GM21367 (cell line): Measurements from ENCODE around the gene PARD3B.

Source experiments
- ATAC-seq: cut with Tn5 transposase; IDR thresholded peaks from one replicate; pipeline ENCODE4 v1.9.1; 2021; ENCODE audit not compliant: unreplicated experiment

Gene PARD3B

DNA sequence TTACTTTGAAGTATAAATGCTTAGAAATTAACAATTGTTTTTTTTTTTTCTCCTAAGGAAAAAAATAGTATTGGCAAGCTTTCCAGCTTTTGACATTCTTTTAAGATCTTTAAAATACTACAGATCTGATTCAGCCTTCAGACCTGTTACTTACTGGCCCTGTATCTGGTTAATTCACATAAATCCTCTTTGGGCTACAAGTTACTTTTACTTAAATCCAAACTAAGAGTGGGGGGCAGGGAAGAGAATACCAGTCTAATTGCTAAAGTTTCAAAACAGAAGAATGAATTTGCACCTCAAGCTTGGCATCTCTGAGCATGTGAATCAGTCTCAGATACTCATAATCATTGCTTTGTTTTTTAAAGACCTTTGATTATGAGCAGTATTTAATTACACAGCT lies 386.3 kb downstream of the PARD3B start:
- no peak for ATAC-seq

DNA sequence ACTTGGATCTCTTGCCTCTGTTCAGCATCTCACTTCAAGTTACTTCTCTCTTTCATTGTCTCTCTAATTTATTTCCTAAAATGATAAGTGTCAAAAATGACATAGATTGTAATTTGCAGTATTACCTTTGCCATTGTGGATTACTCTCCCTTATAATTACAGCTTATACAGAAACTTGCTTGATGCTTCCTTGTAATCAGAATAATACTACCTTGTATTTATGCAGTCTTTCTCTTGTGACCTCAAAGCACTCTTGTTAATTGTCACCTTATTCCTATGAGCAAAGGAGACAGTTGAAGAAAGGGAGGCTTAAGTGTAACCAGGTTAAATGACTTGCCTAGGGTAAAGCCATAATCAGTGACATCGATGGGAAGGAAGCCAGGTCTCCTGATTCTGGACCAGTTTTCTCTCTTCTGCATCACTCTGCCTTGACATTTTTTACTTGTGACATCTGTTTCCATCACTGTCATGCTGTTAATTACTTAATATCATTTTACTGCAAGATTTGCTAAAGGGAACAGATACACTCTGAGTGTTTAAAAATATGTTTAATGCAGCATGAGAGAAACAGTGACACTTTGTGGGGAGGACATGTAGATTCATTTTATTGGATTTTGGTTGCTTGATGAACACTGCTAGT lies 388.6 kb downstream of the PARD3B start:
- no peak for ATAC-seq

DNA sequence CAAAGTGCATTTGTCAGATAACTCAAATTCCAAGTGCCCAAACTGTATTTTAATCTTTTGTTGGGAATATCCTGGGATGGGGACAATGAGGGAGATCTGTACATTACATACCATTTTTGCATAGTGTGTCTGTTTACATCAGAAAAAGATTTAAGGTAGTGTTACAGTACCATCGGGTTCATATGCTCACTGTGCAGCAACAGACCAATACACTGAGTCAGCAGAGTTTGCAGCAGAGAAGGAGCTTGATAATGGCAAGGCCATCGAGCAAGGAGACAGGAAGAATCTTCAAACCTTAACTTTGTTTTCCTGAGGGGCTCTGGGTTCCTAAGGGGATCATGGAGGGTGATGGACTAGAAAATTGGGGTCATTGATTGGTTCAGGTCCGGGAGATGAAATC lies 399.7 kb downstream of the PARD3B start:
- ATAC-seq = no peak

DNA sequence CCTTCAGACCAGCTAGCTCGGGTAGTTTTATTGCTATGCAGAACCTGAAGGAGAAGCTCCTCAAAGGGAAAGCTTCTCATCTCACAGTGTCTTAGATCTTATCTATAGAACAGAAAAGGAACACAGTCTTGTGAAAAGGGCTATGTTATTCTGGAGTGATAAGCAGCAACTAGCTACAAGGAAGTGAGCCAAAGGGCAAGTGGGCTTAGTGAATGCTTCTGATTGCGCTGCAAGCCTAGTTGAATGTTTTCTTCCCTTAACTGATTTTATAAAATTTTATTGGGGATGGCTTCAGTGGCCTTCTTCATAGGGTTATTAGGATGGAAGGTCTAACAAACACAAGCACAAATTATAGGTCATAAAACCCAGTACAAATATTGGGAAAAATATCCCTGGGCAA lies 400.1 kb downstream of the PARD3B start:
- no peak for ATAC-seq

DNA sequence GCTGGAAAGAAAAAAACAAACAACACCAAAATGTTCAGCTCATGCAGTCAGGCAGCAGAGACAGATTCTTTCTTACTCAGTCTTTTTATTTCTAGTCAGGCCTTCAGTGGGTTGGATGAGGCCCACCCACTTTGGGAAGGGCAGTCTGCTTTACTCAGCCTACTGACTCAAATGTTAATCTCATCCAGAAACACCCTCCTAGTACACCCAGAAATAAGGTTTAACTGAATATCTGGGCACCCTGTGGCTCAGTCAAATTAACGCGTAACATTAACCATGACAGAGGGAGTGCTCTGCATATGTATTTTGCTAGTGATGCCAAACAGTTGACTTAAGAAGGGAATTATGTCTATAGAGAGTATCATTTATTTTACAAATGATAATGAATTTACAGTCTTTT lies 401.6 kb downstream of the PARD3B start:
- ATAC-seq = no peak

DNA sequence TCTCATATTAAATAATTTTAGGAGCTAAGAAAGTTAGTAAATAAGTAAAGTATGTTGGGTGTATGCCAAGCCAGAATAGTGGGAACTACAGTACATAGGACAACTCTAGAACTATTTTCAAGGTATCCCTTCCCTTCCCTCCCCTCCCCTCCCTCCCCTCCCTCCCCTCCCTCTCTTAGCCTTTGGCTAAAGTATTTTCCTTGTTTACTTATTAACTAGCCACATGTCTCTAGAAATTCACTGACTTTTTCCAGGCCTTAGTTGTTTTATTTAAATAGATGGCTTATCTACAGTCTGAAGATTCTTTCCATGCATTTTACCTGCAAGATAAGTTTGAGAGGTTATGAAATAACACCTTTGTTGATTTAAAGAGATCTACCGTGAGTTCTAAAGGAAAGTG lies 402.1 kb downstream of the PARD3B start:
- no peak for ATAC-seq

DNA sequence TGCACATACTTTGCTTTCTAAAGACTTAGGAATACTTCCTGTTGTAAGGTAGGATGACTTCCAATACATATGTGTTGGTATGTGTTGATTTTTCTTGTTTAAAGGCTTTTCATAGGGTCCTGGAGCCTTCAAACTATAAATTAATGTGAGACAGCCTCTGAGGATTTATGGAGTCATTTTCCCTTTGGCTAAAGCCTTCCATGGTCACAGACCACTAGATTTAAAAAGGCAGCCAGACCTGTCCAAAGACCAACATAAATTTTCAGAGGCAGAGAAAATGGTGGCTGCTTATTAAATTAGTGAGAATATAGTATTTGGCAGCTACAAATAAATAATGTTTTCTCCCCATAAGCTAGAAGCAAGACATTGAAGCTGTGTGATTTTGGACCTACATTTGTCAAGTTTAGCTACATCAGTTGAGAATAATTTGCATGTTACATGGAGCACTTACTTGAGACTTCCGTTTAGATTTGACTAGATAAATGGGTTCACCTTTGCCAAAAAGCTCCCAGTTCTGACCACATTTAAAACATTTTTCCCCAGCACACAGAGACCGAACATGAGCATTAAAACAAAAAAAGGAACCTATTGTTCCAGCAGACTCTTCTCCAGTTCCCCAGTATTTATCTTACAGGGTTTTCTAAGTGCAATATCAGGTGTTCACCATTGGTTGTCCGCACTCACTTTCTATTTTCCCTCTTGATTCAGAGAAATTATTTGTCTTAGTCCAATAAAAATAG lies 402.9 kb downstream of the PARD3B start:
- no peak for ATAC-seq

DNA sequence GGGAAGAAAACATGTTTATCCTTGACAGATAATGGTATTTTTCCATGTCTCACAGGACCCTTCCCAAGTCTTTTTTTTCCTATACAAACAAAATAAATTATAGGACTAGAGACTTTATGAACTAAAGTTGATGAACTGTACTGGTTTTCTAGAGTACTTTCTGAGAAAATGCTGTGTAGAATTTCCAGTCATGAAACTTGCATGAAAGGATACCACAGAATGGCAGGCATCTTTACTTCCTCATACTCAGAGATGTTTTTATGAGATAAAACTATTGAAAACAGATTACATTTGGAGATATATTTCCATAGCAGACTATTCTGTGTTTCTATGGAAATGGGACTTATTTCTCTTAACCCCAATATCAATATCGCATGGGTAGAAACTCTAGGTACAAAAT lies 403.5 kb downstream of the PARD3B start:
- no peak for ATAC-seq

DNA sequence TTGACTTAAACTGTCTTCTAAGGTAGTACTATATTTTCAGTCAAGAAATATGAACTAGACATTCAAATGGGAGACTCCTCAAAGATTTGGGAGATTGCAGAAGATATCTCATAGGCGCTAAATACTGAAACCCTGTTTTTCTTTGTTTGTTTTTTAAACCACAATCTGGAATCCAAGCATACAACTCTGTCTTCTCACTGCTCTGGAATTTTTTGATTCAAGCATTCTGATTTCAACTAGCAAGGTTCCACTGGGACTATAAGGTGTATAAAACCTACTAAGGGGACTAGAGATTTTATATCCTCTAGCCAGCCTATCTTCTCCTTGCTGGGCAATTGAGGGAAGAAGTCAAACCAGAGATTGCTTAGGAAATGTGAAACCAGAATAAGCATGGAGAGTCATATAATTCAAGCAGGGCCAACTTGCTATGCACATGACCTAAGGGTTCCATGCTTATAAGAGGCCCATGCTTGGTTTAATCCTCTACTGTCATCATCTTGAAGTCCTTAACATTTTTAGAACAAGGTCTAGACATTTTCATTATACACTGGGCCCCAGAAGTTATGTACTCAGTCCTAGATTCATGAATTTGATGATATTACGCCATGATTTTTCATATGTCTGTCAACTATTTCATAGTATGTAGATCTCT lies 405.5 kb downstream of the PARD3B start:
- ATAC-seq = no peak

DNA sequence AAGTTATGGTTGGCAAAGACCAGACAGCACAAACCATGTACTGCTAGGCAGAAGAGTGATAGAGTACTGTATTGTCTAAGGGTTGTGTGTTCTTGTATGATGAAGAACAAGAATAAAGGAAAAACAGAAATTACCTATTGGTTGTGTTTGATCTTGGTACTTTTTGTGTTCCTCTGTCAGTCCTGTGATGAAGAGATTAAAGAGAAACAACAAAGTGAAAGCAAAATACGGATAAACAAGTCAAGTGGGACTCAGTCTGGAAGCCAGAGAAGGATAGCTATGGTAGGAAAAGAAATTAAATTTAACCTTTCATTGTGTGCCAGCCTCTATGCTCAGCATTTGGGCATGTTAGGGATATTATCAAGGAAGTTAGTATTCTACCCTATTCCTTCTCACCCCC lies 413.1 kb downstream of the PARD3B start:
- no peak for ATAC-seq

DNA sequence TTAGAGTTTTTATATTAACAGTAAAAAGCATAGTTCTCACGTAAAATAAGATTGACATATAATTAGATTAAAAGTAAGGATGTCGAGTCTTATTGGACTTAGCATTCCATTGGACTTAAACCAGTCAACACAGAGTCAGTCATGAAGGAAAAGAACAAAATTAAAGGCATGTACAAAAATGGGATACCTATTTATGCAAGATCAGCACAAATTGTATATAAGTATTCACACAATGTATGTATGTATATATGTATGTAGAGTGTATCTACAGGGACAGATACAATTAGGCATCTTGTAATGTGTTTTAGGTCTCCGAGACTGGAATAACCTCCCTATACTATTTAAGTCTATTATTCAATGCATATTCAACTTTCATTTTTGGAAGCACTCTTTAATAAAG lies 419.1 kb downstream of the PARD3B start:
- no peak for ATAC-seq

DNA sequence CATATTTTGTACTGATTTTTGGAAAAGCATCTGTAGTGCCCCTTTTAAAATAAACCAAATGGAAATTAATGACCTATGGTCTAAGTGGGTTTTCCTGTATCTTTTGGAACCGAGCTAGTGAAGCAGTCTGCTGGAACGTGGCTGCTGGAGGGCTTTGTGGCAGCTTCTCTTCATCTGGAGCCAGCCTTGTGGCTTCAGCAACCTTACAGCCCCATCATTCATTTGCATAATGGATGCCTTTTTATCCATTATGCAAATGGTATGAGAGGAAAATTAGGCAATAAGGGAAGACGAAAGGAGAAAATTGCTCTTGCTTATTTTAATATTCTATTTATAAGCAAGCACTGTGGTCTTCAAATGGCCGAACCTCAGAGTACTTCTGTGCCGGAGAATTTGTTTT lies 421.0 kb downstream of the PARD3B start:
- no peak for ATAC-seq

DNA sequence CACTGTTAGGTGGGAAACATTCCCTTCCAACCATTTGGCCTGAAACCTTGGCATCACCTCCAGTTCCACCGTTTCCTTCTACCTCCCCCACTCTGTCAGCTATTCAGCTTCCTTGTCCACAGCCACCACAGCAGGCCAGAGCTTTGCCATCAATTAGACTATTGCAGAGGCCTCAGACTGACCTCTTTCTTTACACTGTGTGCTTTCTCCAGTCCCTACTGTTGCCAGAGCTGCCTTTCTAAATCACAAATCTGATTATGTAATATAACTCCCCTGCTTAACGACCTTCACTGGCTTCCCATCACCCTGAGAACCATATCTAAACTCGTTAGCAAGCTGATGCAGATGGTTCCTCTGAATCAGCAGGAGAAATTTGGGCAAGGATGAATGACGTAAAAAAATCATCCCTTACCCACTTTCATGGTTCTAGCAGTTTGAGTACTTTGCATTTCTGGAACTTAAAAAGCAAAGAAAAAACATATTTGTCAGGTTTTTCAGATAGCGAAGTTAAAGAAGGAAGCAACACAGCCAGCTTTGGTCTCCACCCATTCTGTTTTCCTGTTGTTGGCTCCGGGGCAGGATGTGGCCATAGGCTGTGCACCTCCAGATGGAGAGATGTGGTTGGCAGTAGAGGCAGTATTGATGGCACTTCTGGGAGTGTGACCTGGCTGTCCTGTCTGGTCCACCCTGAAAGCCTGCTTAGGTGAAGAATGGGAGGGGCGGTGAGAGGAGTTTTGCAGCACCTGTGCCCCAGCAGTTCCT lies 422.1 kb downstream of the PARD3B start:
- ATAC-seq = no peak

DNA sequence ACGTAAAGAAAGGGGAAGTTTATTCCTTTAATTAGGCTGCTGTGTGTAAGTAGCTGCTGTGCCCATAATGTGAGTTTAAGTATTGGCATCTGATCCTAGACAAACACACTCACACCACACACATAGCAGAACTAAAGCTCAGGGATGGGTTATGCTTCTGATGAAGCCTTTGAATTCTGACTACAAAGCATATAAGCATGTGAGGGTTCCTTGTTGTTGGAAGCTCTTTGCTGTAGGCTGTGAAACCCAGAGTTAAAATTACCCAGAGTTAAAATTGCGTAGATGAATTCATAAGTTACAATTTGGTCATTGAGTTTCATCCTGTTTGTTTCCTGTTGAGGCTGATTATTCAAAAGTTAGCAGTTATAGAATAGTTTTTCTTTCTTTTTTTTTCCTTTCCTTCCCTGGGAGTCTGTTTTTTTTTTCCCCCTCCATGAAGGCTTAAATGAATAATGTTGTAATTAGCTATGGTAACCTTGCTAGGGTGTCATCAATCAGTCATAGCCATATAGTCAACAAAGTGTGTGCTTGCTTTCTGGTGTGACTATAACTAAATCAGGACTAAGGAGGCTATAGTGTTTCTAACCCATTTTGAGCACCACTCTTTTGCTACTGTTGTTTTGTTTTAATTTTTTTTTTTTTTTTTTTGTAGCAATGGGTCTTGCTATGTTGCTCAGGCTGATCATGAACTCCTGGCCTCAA lies 426.1 kb downstream of the PARD3B start:
- no peak for ATAC-seq

DNA sequence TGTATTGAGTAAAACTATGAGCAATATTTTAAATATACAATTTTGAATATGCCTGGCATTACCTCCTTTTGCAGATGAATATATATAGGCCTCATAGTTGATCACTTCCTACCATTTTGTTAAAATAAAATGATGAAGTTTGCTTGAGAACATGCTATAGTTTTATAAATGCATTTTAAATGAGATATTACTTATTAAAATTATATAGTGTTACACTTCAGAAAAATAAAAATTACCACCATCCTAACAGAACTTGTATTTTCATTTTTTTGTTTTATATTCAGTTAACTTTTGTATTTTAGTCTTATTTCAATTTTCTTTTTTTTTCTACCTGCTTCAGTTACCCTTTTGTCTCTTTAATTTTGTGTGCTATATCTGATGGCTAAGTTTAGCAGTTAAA lies 426.9 kb downstream of the PARD3B start:
- ATAC-seq = no peak

DNA sequence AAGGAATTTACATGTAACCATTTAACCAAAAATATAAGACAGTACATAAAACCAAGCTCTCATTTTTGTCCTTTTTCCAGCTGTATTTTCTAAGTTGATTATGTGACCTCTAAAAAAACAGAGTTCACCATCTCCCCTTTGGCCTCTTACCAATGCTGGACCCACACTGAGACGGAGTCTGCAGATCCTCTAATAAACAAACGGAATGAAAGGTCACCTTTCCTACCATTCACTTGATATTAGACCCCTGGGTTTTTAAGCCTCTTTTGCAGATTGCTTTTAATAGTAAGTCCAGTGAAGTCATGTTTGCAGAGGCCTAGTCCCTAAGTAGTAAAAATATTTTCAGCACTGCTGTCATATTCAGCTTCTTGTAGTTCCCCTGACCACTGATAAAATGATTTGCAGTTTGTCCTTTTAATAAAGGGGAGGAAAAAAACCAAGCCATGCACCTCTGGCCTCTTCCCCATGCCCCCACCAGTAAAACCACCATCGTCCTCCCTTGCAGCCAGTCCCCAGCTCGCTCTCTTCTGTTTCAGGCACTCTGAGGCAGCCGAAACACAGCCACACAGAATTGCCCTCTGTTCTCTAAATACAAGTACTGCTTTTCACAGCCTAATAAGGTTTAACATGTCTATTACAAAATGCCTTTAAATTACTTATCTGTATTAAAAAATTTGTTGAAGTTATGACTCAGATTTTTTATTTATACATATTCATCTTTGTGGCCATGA lies 427.5 kb downstream of the PARD3B start:
- ATAC-seq = no peak

DNA sequence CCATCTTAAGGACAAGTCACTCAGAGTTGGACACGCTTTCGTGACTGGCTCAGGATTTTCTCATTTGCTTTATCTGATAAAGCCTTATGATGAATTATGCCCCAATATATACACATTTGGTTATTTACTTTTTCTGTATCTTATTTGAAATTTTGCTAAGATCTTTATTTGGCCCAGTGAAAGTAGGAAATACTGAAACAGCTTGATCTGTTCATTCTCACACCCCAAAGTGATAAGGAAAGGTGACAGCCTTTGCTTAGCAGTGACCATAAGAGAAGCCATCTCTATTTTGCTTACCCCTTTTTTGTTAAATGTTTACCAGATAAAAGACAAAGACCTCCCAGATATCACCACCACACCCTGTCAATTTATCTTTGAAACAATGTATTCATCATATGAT lies 428.3 kb downstream of the PARD3B start:
- ATAC-seq = no peak

DNA sequence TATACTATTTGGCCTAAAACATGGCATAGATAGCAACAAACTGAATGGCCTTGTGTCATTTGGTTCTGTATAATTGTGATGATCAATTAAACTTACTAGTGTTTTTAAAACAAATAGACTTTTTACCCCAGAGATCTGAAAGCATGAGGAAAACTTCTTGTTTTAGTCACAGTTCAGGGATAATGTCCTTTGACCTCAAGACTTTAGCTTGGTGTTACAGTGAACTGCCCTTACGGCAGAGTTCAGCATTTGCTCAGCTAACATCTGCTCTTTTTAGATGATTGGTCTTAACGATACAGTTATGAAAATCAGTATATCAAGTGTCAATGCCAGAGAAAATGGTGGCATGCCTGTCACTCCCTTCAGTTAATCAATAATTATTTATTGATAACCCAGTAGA lies 429.2 kb downstream of the PARD3B start:
- ATAC-seq = no peak

DNA sequence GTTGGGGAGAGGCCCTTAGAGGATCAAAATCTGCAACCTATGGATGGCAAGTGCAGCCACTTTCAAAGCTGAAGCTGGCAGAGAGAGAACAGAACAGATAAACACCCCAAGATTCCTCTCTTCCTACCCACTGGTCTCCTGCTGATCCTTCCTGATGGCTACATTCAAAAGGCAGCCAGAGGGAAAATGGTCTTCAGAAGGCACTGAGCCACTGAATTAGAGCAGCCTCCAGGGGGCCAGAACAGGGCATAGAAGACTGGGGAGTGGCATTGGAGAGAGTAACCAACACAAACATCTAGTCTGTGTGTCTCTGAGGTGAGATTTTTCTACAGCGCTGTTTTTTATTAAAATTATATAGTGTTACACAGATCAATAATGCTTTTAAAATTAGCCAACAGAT lies 432.6 kb downstream of the PARD3B start:
- ATAC-seq = no peak

DNA sequence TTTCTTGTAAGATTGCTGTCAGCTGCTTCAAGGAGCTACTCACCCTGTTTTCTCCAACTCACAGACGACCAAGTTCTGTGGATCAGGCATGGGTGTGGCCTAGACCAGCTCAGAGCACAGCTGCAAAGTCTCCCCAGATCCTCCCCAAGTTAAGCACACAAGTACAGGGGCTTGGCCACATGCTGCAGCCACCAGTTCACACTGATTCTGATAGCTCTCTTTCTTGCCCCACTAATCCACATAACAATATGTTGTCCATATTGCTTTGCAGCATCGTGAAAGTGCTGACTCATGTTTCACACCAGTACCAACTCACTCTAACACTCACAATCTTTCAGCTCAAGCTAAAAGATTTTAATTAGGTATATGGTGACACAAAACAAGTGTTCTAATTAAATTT lies 437.0 kb downstream of the PARD3B start:
- ATAC-seq = no peak
